Natural killer cell (primary cell): Measurements from ENCODE around the gene TM9SF4. TPM values are rescaled to one million over a fixed set of nuclear protein-coding genes. Genes with fewer than 3 reads are reported as not detected.
A peak's percentile ranks its signal among the peaks of the same experiment; 100 is the strongest.

Experiments
- ATAC-seq, 3 donors: fragments of 150-1000 bp in 2 of 3; fragments of 200-7000 bp in 1 of 3; cut with Tn5 transposase; 1 replicate in 1 of 3; 2 replicates in 2 of 3; pipeline ENCODE4 v1.10.0; 2021; ENCODE audit warnings: mild to moderate bottlenecking in 2 of 3, moderate library complexity in 2 of 3
- DNase-seq, 2 donors: peaks; one replicate each; pipeline versions ENCODE4 v3.0.0 to v3.0.0-alpha.2; 2013 to 2021; ENCODE audit warnings: mixed read lengths in 1 of 2
- H3K27ac ChIP-seq: one replicate; pipeline ENCODE4 v1.5.1; 2013; ENCODE audit warnings: mild to moderate bottlenecking, low read length
- H3K27me3 ChIP-seq: one replicate; pipeline ENCODE4 v1.6.1; 2013; ENCODE audit warnings: low read length; ENCODE audit not compliant: control insufficient read depth, insufficient read depth
- H3K36me3 ChIP-seq: one replicate; pipeline ENCODE4 v1.6.1; 2013; ENCODE audit warnings: low read length; ENCODE audit not compliant: control insufficient read depth, insufficient read depth
- H3K4me1 ChIP-seq: one replicate; pipeline ENCODE4 v1.6.1; 2013; ENCODE audit warnings: low read length; ENCODE audit not compliant: control insufficient read depth, insufficient read depth
- H3K4me3 ChIP-seq: one replicate; pipeline ENCODE4 v1.5.1; 2013; ENCODE audit warnings: low read length
- H3K9me3 ChIP-seq: one replicate; pipeline ENCODE4 v1.6.1; 2013; ENCODE audit warnings: low read length; ENCODE audit not compliant: control insufficient read depth, insufficient read depth
- H3K27ac Mint-ChIP-seq, 2 donors: one replicate each; pipeline ENCODE4 v1.8.0; 2022; ENCODE audit warnings: mild to moderate bottlenecking in 2 of 2, mixed read lengths in 2 of 2, moderate library complexity in 1 of 2
- H3K27me3 Mint-ChIP-seq, 2 donors: one replicate each; pipeline ENCODE4 v1.8.0; 2022; ENCODE audit warnings: low read depth in 2 of 2, mixed read lengths in 2 of 2
- H3K36me3 Mint-ChIP-seq: one replicate; pipeline ENCODE4 v1.8.0; 2022; ENCODE audit warnings: mixed read lengths
- H3K4me1 Mint-ChIP-seq, 2 donors: one replicate each; pipeline ENCODE4 v1.8.0; 2022; ENCODE audit warnings: mixed read lengths in 2 of 2
- H3K4me3 Mint-ChIP-seq: one replicate; pipeline ENCODE4 v1.8.0; 2022; ENCODE audit warnings: mild to moderate bottlenecking, moderate library complexity, mixed read lengths
- H3K9me3 Mint-ChIP-seq, 2 donors: one replicate each; pipeline ENCODE4 v1.8.0; 2022; ENCODE audit warnings: mixed read lengths in 2 of 2
- WGBS: methylation state at CpG from one replicate; pipeline ENCODE4 v1.1.7; 2013; ENCODE audit warnings: missing lambda C conversion rate; ENCODE audit not compliant: insufficient coverage; 5-methylcytosine and 5-hydroxymethylcytosine counted together
- intact Hi-C: fragments of 100-400 bp; cut with micrococcal nuclease; formaldehyde crosslinking; loops from one replicate; pipeline ENCODE4 v1.14.2; 2022
- total RNA-seq, 4 donors: library from RNA; stranded (reverse); fragments of 120-200 nt in 1 of 4; gene quantifications; one replicate each; pipeline versions ENCODE4 v1.2.3 to v1.2.4, GENCODE V29; 2013 to 2022
- TF ChIP-seq, protein P1 (sequence below): fragments of 200-600 bp; IDR thresholded peaks from one replicate; pipeline ENCODE4 v1.8.0; 2022; ENCODE audit warnings: antibody characterized with exemption

TM9SF4 gene
- total RNA-seq, 3 donors from 2014 or later (not counting 1 experiment from before 2014, with no cell fraction given), result 35.8 to 42.8 (median 41.2) TPM

DNA sequence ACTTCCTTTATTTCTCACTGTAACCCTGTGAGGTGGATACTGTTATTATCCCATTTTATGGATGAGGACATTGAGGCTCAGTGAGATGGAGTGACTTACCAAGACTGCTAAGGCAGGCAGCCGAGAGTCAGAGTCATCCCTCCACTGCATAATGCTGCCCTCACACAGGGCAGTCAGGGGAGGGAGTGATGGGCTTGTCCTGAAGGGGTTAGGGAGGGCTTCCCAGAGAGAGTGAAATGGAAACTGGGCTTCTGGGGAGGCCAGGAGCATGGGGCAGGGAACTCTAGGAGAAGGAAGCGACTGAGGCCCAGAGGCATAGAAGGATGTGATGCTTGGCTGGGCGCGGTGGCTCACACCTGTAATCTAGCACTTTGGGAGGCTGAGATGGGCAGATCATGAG, 31.1 kb downstream of the TM9SF4 start:
- WGBS, result 79% methylated on average over 4 of the region's 4 CpGs
- peaks cover 22% of the 10 kb centered on the region for H3K36me3 Mint-ChIP-seq
- H3K4me1 Mint-ChIP-seq, result peaks cover 4 to 6% of the 10 kb centered on the region in 2 donors
- H3K27ac Mint-ChIP-seq, result peak overlapping the region in 1 of 2 donors; percentile 27
- H3K27ac ChIP-seq, result no peak overlapping the region
- no peaks in the 10 kb centered on the region for H3K27me3 Mint-ChIP-seq
- TF ChIP-seq, protein P1, sequence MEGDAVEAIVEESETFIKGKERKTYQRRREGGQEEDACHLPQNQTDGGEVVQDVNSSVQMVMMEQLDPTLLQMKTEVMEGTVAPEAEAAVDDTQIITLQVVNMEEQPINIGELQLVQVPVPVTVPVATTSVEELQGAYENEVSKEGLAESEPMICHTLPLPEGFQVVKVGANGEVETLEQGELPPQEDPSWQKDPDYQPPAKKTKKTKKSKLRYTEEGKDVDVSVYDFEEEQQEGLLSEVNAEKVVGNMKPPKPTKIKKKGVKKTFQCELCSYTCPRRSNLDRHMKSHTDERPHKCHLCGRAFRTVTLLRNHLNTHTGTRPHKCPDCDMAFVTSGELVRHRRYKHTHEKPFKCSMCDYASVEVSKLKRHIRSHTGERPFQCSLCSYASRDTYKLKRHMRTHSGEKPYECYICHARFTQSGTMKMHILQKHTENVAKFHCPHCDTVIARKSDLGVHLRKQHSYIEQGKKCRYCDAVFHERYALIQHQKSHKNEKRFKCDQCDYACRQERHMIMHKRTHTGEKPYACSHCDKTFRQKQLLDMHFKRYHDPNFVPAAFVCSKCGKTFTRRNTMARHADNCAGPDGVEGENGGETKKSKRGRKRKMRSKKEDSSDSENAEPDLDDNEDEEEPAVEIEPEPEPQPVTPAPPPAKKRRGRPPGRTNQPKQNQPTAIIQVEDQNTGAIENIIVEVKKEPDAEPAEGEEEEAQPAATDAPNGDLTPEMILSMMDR, result no peak
- peaks cover 83% of the 10 kb centered on the region for H3K36me3 ChIP-seq
- no peaks in the 10 kb centered on the region for H3K4me1 ChIP-seq
- no peak for DNase-seq
- no peak overlapping the region for H3K4me3 ChIP-seq
- H3K4me3 Mint-ChIP-seq, result no peak overlapping the region
- ATAC-seq, result no peak
- intact Hi-C loops, result no loop called here
- H3K27me3 ChIP-seq, result no peaks in the 10 kb centered on the region
- no peaks in the 10 kb centered on the region for H3K9me3 ChIP-seq
- H3K9me3 Mint-ChIP-seq, result no peaks in the 10 kb centered on the region

DNA sequence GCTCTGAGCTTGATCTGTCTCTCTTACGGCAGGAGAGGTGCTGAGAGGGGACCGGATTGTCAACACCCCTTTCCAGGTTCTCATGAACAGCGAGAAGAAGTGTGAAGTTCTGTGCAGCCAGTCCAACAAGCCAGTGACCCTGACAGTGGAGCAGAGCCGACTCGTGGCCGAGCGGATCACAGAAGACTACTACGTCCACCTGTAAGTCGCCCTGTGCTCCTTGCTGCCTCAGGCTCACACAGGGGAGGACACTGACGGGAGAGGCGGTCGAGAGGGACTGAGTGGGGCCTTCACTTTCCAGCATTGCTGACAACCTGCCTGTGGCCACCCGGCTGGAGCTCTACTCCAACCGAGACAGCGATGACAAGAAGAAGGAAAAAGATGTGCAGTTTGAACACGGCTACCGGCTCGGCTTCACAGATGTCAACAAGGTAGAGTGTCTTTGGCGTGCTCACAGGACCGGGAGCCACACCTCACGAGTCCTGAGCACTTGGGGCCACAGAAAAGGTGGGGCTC, 32.0 kb downstream of the TM9SF4 start:
- TF ChIP-seq, protein P1, result no peak
- no peak overlapping the region for H3K4me3 ChIP-seq
- H3K36me3 ChIP-seq, result peaks cover 86% of the 10 kb centered on the region
- H3K27me3 ChIP-seq, result no peaks in the 10 kb centered on the region
- peaks cover 28% of the 10 kb centered on the region for H3K36me3 Mint-ChIP-seq
- H3K9me3 ChIP-seq, result no peaks in the 10 kb centered on the region
- 97% methylated on average over 21 of the region's 21 CpGs for WGBS
- ATAC-seq, result no peak
- no peak for DNase-seq
- intact Hi-C loops, result no loop called here
- no peak overlapping the region for H3K27ac Mint-ChIP-seq
- H3K27ac ChIP-seq, result no peak overlapping the region
- H3K4me1 Mint-ChIP-seq, result peaks cover 4 to 6% of the 10 kb centered on the region in 2 donors
- no peaks in the 10 kb centered on the region for H3K9me3 Mint-ChIP-seq
- H3K4me1 ChIP-seq, result no peaks in the 10 kb centered on the region
- no peaks in the 10 kb centered on the region for H3K27me3 Mint-ChIP-seq
- no peak overlapping the region for H3K4me3 Mint-ChIP-seq

DNA sequence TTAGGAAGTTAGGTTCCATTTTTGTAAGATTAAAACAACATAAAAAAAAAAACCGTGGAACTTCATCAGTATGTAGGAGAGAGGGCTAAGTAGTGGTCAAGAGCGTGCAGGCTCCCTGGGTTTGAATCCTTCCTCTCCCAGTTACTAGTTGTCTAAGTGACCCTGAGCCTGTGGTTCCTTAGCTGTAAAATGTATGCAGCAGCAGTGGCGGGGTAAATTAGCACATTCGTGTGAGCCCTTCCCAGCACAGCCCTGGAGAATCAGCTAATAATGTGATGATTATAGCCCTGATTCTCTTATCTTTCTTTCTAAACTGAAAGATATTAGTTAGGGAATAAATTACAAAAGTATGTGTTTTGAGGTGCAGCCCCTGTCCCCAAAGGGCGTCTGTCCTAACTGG, 32.6 kb downstream of the TM9SF4 start:
- H3K4me3 Mint-ChIP-seq, result no peak overlapping the region
- DNase-seq, result no peak
- peaks cover 4 to 6% of the 10 kb centered on the region in 2 donors for H3K4me1 Mint-ChIP-seq
- H3K27me3 Mint-ChIP-seq, result no peaks in the 10 kb centered on the region
- no peak overlapping the region for H3K27ac ChIP-seq
- no peaks in the 10 kb centered on the region for H3K9me3 ChIP-seq
- 93% methylated on average over 4 of the region's 5 CpGs for WGBS
- no peaks in the 10 kb centered on the region for H3K9me3 Mint-ChIP-seq
- H3K4me1 ChIP-seq, result no peaks in the 10 kb centered on the region
- H3K36me3 Mint-ChIP-seq, result peaks cover 27% of the 10 kb centered on the region
- no peak for ATAC-seq
- peaks cover 83% of the 10 kb centered on the region for H3K36me3 ChIP-seq
- no peak overlapping the region for H3K27ac Mint-ChIP-seq
- TF ChIP-seq, protein P1, result no peak
- H3K4me3 ChIP-seq, result no peak overlapping the region
- H3K27me3 ChIP-seq, result no peaks in the 10 kb centered on the region
- intact Hi-C loops, result no loop called here

DNA sequence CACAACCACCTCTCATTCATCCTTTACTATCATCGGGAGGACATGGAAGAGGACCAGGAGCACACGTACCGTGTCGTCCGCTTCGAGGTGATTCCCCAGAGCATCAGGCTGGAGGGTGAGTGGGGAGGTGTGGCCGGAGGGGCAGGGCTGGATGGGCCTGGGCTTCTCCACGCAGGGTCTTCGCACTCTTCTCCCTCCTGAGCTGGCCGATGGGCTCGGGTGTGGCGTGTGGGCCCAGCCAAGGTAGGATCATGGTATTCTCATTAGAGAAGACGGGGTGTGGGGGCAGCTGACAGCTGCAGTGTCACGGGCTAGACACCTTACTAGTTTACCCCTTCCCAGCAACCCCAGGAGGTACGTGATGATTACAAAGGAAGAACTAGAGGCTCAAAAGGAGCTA, 33.5 kb downstream of the TM9SF4 start:
- intact Hi-C loops, result no loop called here
- Mint-ChIP-seq H3K27ac (no peak overlapping the region), H3K9me3 (no peaks in the 10 kb centered on the region), H3K4me1 (peaks cover 4 to 6% of the 10 kb centered on the region in 2 donors), H3K27me3 (no peaks in the 10 kb centered on the region), H3K36me3 (peaks cover 21% of the 10 kb centered on the region), H3K4me3 (no peak overlapping the region)
- no peaks in the 10 kb centered on the region for H3K9me3 ChIP-seq
- no peaks in the 10 kb centered on the region for H3K4me1 ChIP-seq
- 99% methylated on average over 14 of the region's 15 CpGs for WGBS
- peaks cover 80% of the 10 kb centered on the region for H3K36me3 ChIP-seq
- TF ChIP-seq, protein P1, result no peak
- H3K27ac ChIP-seq, result no peak overlapping the region
- no peak for DNase-seq
- H3K4me3 ChIP-seq, result no peak overlapping the region
- H3K27me3 ChIP-seq, result no peaks in the 10 kb centered on the region
- ATAC-seq, result no peak
